ENCODE measurements around the gene RNPS1.

Gene RNPS1

GRCh38 chr16:2267913-2268666, at the start of gene RNPS1:
RNPS1 (minus strand) TSS chr16:2268126; CDS start chr16:2264643, 3,483 bp downstream.
- peak; percentile 95 for DNase-seq

- no peak for DNase-seq
Observed at GRCh38 chr16:2317231-2318020, 49.5 kb upstream of the RNPS1 start.

GRCh38 chr16:2308089-2308962, 40.4 kb upstream of the RNPS1 start:
- DNase-seq: no peak

GRCh38 chr16:2299915-2300192, 31.9 kb upstream of the RNPS1 start:
- no peak for DNase-seq

GRCh38 chr16:2299121-2299914, 31.4 kb upstream of the RNPS1 start:
- DNase-seq: no peak

- DNase-seq: no peak
Observed at GRCh38 chr16:2298621-2299020, 30.7 kb upstream of the RNPS1 start.

GRCh38 chr16:2297506-2297860, 29.6 kb upstream of the RNPS1 start:
- DNase-seq: no peak

- DNase-seq: peak; percentile 7
Observed at GRCh38 chr16:2296661-2297505, 29.0 kb upstream of the RNPS1 start.

- no peak for DNase-seq
Observed at GRCh38 chr16:2295056-2295798, 27.3 kb upstream of the RNPS1 start.

GRCh38 chr16:2292221-2292620, 24.3 kb upstream of the RNPS1 start:
- DNase-seq: no peak

GRCh38 chr16:2289282-2289681, 21.4 kb upstream of the RNPS1 start:
- no peak for DNase-seq

- no peak for DNase-seq
Observed at GRCh38 chr16:2288726-2289125, 20.8 kb upstream of the RNPS1 start.

GRCh38 chr16:2287916-2288547, 20.1 kb upstream of the RNPS1 start:
- DNase-seq: no peak

- no peak for DNase-seq
Observed at GRCh38 chr16:2286550-2286949, 18.6 kb upstream of the RNPS1 start.

GRCh38 chr16:2285731-2286191, 17.8 kb upstream of the RNPS1 start:
- DNase-seq: no peak

- DNase-seq: no peak
Observed at GRCh38 chr16:2284797-2285576, 17.1 kb upstream of the RNPS1 start.

GRCh38 chr16:2284001-2284770, 16.3 kb upstream of the RNPS1 start:
- no peak for DNase-seq

GRCh38 chr16:2282866-2283555, 15.1 kb upstream of the RNPS1 start:
- DNase-seq: no peak

Data from CD4-positive, alpha-beta T cell treated with Interleukin-10 for 1 hour (primary cell).